Sigmoid colon (tissue), 4 donors: ENCODE results near the gene DPP3.

Experiments used
- CTCF ChIP-seq, 4 experiments: fragments of 450-650 bp in 3 of 4; fragments of 200-600 bp in 1 of 4; IDR thresholded peaks; one replicate each; pipeline ENCODE4 v1.5.1; 2016 to 2019; ENCODE audit warnings: antibody characterized with exemption in 4 of 4, mild to moderate bottlenecking in 3 of 4, moderate library complexity in 2 of 4
- EP300 ChIP-seq, 4 donors: sonication (generic); formaldehyde crosslinking; IDR thresholded peaks; one replicate each; pipeline ENCODE4 v1.6.1; 2017; ENCODE audit warnings: antibody characterized with exemption in 4 of 4
- POLR2A ChIP-seq, 2 donors: fragments of 450-650 bp; IDR thresholded peaks; one replicate each; pipeline ENCODE4 v1.6.1; 2016; ENCODE audit warnings: antibody characterized with exemption in 2 of 2, mild to moderate bottlenecking in 2 of 2, moderate library complexity in 2 of 2
- POLR2AphosphoS5 ChIP-seq, 4 donors: sonication (generic); formaldehyde crosslinking; IDR thresholded peaks; one replicate each; pipeline ENCODE4 v1.6.1; 2017; ENCODE audit warnings: antibody characterized with exemption in 4 of 4

- no peak for TF ChIP-seq CTCF (IDR thresholded peaks at IDR 0.05)
- TF ChIP-seq EP300 (IDR thresholded peaks at IDR 0.05), result no peak
- no peak for TF ChIP-seq POLR2A (IDR thresholded peaks at IDR 0.05)
- TF ChIP-seq POLR2AphosphoS5 (IDR thresholded peaks at IDR 0.05), result no peak
Observed at GRCh38 chr11:66469441-66469840, 10.8 kb upstream of the DPP3 start.
